Measurements from ENCODE around the gene PRKAR1A.

GRCh38 chr17:68591583-68591982 is 79.4 kb downstream of the PRKAR1A start:
- TF ChIP-seq CTCF (conservative IDR thresholded peaks at IDR 0.05; ENCODE audit: low read length) (no peak), EZH2phosphoT487 (IDR thresholded peaks at IDR 0.05; ENCODE audit: borderline replicate concordance, low read depth, low read length) (no peak)

All from OCI-LY7 (cell line).